ENCODE results near the gene ELK3.
A peak's percentile ranks its signal among the peaks of the same experiment; 100 is the strongest.

The ELK3 gene

GRCh38 chr12:96193725-96194575 is at the start of gene ELK3:
Gene ELK3 (plus strand): TSS chr12:96194375.
- FAIRE-seq: no peak
- peak; percentile 74 for DNase-seq (ENCODE audit: low spot score)

- DNase-seq (ENCODE audit: low spot score) (no peak), FAIRE-seq (no peak)
Measured at GRCh38 chr12:96146747-96147146, 47.4 kb upstream of the ELK3 start.

- no peak for FAIRE-seq
Measured at GRCh38 chr12:96150442-96150841, 43.7 kb upstream of the ELK3 start.

GRCh38 chr12:96152164-96152563 is 42.0 kb upstream of the ELK3 start:
- DNase-seq (ENCODE audit: low spot score): no peak
- FAIRE-seq: no peak

More at GRCh38 chr12:96150442-96150841, 43.7 kb upstream of the ELK3 start:
- no peak for DNase-seq (ENCODE audit: low spot score)

- FAIRE-seq (no peak), DNase-seq (ENCODE audit: low spot score) (no peak)
Measured at GRCh38 chr12:96153131-96153725, 40.9 kb upstream of the ELK3 start.

DNA sequence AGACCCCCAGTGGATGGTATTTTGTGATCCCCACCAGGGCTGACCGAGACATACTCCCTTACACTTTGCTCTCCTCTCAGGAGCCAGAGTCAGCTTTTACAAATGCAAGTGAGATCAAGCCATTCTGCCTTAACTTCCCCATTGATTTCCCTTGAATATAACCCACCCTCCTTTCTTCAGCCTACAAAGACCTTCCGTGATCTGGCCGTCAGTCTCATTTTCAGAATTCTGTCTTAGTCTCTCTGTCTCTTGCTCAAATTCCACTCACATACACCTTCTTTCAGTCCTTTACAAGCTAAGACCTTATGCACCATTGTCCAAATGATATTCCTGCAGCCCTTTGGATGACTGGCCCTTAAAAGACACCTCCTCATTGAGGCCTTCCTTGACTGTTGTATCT is 39.0 kb upstream of the ELK3 start:
- FAIRE-seq (no peak), DNase-seq (ENCODE audit: low spot score) (no peak)

DNA sequence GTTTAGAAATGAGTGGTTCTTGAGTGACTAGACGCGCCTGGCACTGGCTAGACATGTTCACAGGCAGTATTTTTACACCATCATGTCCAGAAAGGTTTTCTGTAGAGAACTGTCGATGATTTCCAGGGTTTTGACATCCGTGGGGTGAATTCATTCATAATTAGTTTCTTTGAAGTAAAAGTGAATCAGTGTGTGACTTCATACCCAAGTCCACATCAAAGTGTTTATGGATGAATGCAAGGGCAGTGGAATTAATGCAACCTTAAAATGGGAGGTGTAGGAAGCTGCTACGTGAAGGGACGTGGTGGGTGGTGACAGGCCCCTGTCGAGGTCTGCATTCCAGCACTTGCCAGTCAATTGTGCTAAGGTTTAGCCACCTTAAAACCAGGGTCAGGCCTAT is 38.4 kb upstream of the ELK3 start:
- DNase-seq (ENCODE audit: low spot score): no peak
- FAIRE-seq: no peak

GRCh38 chr12:96156211-96156610 is 38.0 kb upstream of the ELK3 start:
- DNase-seq (ENCODE audit: low spot score): no peak
- no peak for FAIRE-seq

DNA sequence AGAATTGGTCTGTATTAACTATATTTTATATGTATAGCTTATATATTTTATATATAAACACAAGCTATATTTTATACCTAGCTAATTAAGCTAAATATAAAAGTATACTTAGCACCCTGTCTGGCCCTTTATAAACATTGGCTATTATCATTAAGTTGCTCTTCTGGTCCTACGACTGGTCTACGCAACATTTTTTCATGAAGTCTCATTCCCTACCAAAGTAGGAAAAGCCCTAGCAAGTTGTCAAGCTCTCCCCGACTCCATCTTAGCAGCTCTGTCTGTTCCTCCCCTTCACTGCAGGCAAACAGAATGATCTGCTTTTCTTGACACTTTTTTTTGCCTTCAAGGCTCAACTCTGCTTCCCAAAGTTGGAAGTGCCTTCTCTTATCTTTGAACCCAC is 36.7 kb upstream of the ELK3 start:
- no peak for DNase-seq (ENCODE audit: low spot score)
- FAIRE-seq: no peak

- FAIRE-seq: no peak
- DNase-seq (ENCODE audit: low spot score): no peak
Measured at GRCh38 chr12:96164951-96165811, 29.0 kb upstream of the ELK3 start.

DNA sequence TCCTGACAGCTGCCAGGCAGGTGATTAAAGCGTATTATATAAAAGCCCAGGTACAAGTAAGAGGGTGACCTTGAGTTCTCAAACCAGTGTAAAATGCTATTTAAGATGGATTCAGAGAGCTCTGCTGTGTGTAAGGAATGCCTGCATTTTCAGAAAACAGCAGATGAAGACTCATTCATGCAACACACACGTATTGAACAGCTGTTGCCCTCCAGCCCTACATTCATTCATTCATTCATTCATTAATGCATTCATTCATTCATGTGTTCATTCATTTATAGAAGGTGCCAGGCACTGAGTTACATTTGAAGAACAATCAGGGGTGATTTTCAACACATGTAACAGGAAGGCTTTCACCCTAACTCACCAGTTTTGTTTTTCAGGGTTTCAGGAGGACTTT is 27.4 kb upstream of the ELK3 start:
- DNase-seq (ENCODE audit: low spot score): no peak
- FAIRE-seq: no peak

GRCh38 chr12:96167492-96167891 is 26.7 kb upstream of the ELK3 start:
- DNase-seq (ENCODE audit: low spot score): no peak
- FAIRE-seq: no peak

- no peak for DNase-seq (ENCODE audit: low spot score)
- FAIRE-seq: no peak
Measured at GRCh38 chr12:96170328-96170727, 23.8 kb upstream of the ELK3 start.

DNA sequence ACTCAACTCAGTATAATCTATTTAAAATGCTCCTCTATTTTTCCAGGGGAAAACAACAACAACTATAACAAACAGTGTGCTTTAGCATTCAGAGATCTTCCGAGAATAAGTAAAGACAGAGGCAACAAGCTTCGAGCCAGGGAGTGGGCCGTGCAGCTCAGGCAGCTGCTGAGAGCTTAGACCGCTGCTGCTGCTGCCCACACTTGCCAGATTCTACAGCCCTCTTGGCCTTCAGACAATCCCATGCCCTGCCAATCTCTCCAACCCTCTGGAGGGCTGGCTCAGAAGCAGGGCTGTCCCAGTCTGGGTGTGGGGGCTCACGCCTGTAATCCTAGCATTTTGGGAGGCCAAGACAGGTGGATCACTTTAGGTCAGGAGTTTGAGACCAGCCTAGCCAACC is 23.4 kb upstream of the ELK3 start:
- DNase-seq (ENCODE audit: low spot score): no peak
- no peak for FAIRE-seq

- FAIRE-seq (no peak), DNase-seq (ENCODE audit: low spot score) (no peak)
Measured at GRCh38 chr12:96171905-96172304, 22.3 kb upstream of the ELK3 start.

DNA sequence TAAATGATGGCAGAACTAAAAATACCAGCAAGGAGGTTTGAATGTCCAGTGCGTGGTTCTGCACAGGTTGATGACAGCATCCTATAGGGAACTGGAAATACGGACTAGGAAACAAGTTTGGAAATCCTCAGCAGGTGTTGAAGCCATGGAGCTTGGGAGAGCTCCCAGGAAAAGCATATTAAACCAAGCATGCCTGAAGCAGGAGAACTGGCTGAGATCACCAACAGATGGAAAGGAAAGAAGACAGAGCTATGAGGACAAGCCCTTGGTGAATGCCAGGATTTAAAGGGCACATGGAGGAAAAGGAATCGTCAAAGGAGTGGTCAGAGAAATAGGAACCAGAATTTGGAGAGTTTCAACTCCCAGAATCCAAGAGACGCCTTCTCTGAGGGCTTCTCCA is 21.2 kb upstream of the ELK3 start:
- DNase-seq (ENCODE audit: low spot score): no peak

DNA sequence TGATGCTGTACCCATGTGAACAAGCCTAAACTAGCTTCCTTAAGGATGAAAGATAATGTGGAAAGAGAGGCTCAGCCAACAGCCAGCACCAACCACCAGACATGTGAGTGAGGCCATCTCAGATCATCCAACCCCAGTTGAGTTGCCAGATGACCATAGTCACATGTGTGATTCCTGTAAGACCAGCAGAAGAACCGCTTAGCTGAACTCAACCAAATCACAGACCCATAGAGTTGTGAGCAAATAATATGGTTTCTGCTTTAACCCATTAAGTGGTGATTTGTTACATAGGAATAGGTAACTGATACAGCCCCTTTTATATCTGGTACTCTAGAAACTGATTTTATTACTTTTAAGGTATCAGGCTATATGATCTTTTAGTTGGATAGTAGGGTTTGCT is 17.6 kb upstream of the ELK3 start:
- DNase-seq (ENCODE audit: low spot score) (no peak), FAIRE-seq (no peak)

More for the DNA sequence above, 21.2 kb upstream of the ELK3 start:
- FAIRE-seq: no peak

- no peak for FAIRE-seq
- no peak for DNase-seq (ENCODE audit: low spot score)
Measured at GRCh38 chr12:96177013-96177412, 17.2 kb upstream of the ELK3 start.

DNA sequence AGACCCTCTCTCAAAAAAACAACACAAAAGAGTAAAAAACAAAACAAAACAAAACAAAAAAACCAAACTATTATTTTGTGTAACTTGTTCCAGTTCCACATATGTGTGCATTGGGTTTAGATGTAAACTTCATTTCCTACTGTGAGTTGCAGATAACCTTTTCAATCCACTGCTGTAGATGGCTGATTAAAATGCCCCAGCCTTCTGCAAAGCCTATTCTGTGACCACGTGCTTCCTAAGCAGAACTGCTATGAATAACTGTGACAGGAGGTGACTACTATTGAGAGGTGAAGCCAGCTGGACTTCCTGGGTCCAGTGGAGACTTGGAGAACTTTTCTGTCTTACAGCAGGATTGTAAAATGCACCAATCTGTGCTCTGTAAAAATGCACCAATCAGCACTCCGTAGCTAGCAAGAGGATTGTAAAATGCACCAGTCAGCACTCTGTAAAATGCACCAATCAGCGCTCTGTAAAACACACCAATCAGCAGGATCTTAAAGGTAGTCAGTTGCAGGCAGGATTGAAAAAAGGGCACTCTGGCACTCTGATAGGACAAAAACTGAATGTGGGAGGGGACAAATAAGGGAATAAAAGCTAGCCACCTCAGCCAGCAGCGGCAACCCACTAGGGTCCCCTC is 10.3 kb upstream of the ELK3 start:
- no peak for DNase-seq (ENCODE audit: low spot score)
- FAIRE-seq: no peak

DNA sequence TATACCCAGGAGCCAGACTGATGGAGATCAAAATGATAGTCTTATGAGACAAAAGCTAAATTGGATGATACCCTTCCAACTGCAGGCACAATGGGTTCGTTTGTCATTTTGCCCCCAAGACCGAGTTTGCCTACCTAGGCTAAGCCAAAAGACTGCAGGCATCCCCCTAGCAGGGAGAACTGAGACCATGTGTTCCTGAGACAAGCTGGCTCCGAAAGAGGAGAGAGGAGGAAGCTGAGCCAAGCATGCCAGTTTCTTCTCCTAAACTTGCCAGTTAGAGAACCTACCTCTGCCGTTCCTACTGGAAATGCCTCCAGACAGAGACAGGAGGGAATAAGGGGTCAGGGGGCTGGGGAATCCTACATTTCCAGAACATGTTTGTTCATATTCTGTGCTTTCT is 8.3 kb upstream of the ELK3 start:
- DNase-seq (ENCODE audit: low spot score) (no peak), FAIRE-seq (no peak)

GRCh38 chr12:96186607-96187301 is 7.4 kb upstream of the ELK3 start:
- DNase-seq (ENCODE audit: low spot score) (no peak), FAIRE-seq (no peak)
